Measurements from ENCODE around the gene APOF. TPM values are rescaled to one million over a fixed set of nuclear protein-coding genes. Genes with fewer than 3 reads are reported as not detected.

APOF gene
- not detected in 2 replicates for total RNA-seq (2021)
- long read RNA-seq = 0 reads

- H3K9me3 ChIP-seq (ENCODE audit: control insufficient read depth, low read depth, low read length) = no peaks in the 10 kb centered on the region
- H4K20me1 ChIP-seq (ENCODE audit: control insufficient read depth, insufficient read depth, insufficient read length) = no peaks in the 10 kb centered on the region
- H3K4me2 ChIP-seq (ENCODE audit: insufficient read depth, insufficient read length, low read length) = no peak within 1 kb of the TSS
- no peak within 1 kb of the TSS for H2BK5ac ChIP-seq (ENCODE audit: insufficient read length, low read length)
- H4K8ac ChIP-seq (replicated peaks; ENCODE audit: insufficient read length, low read depth, low read length) = no peak within 1 kb of the TSS
- peak within 1 kb of the TSS; percentile 92; a peak in 3 of 5 replicates for H3K4me3 Mint-ChIP-seq
- H3K4me1 Mint-ChIP-seq = peaks cover 10 to 12% of the 10 kb centered on the region in 2 experiments
- H3K79me2 ChIP-seq (ENCODE audit: insufficient read depth, low read length) = no peaks in the 10 kb centered on the region
- H4K5ac ChIP-seq (ENCODE audit: insufficient read length, low read depth, low read length) = no peak within 1 kb of the TSS
- no peaks in the 10 kb centered on the region for H3K27me3 ChIP-seq (ENCODE audit: insufficient read depth, low read length)
- H3K23me2 ChIP-seq (ENCODE audit: insufficient read length, low read depth, low read length, poor library complexity, severe bottlenecking) = no peaks in the 10 kb centered on the region
- no peak for DNase-seq
- H3K14ac ChIP-seq (ENCODE audit: insufficient read depth, low read length) = no peak within 1 kb of the TSS
- no peak within 1 kb of the TSS for H2BK15ac ChIP-seq (ENCODE audit: low read depth, low read length)
- no peak within 1 kb of the TSS for H2BK12ac ChIP-seq (ENCODE audit: insufficient read length, low read depth, low read length)
- H3K27ac Mint-ChIP-seq = no peak within 1 kb of the TSS
- no peak within 1 kb of the TSS for H3K56ac ChIP-seq (ENCODE audit: insufficient read length, low read depth, low read length)
- no peaks in the 10 kb centered on the region for H3K4me1 ChIP-seq (ENCODE audit: insufficient read depth, low read length)
- H3K23ac ChIP-seq (ENCODE audit: insufficient read length, low read depth, low read length) = no peak within 1 kb of the TSS
- H3K27ac ChIP-seq (ENCODE audit: insufficient read length, low read depth, low read length) = no peak within 1 kb of the TSS
- H2BK120ac ChIP-seq (ENCODE audit: low read depth, low read length, poor library complexity, severe bottlenecking) = no peak within 1 kb of the TSS
- peaks cover 10% of the 10 kb centered on the region; the same call in 1 of the 2 replicates for H3K27me3 Mint-ChIP-seq (ENCODE audit: low read depth)
- H3K4ac ChIP-seq (ENCODE audit: low read depth, low read length) = no peak within 1 kb of the TSS; the same call in 1 of the 2 replicates
- no peak within 1 kb of the TSS for H3K9ac ChIP-seq (ENCODE audit: extremely low read depth, insufficient read length, low read length)
- H3K36me3 Mint-ChIP-seq (ENCODE audit: insufficient read depth in 1 of 3, low read depth in 3 of 3) = no peaks in the 10 kb centered on the region
- no peak within 1 kb of the TSS for H3T11ph ChIP-seq (ENCODE audit: low read length)
- H2BK20ac ChIP-seq (ENCODE audit: low read depth, low read length, poor library complexity, severe bottlenecking) = no peak within 1 kb of the TSS
- H3K9me3 Mint-ChIP-seq = no peaks in the 10 kb centered on the region
- no peak for TF ChIP-seq CTCF (conservative IDR thresholded peaks at IDR 0.05)
- WGBS (ENCODE audit: extremely low coverage, insufficient read length, low lambda C conversion rate) = no CpG with 5 or more reads among the region's 10 CpGs
- no peak within 1 kb of the TSS for H4K91ac ChIP-seq (ENCODE audit: insufficient read length, low read depth, low read length)
- H3K79me1 ChIP-seq (ENCODE audit: insufficient read depth, low read depth, low read length, poor library complexity, severe bottlenecking) = no peaks in the 10 kb centered on the region
- H3K18ac ChIP-seq (ENCODE audit: insufficient read length, low read depth, low read length) = no peak within 1 kb of the TSS
- no peak within 1 kb of the TSS for H2AFZ ChIP-seq (ENCODE audit: low read length)
- H2AK5ac ChIP-seq (ENCODE audit: insufficient read length, low read length) = no peak within 1 kb of the TSS
Observed at GRCh38 chr12:56362130-56363059, at the start of gene APOF. Gene APOF, minus strand, starts transcription at chr12:56362857. Its CDS starts 112 bp downstream, at chr12:56362745.
